Renal cortical epithelial cell (primary cell): ENCODE results near the gene PPP1CA. TPM values are rescaled to one million over a fixed set of nuclear protein-coding genes. Genes with fewer than 3 reads are reported as not detected.

Experiments
- DNase-seq: peaks from one replicate; pipeline ENCODE4 v3.0.0-alpha.2; 2011; ENCODE audit warnings: low read depth
- total RNA-seq: library from RNA; depleted of rRNA; stranded (reverse); fragments of >200 nt; gene quantifications from 2 replicates; pipeline ENCODE4 v1.2.3, GENCODE V29; 2014

Gene PPP1CA
- total RNA-seq, 1 donor from 2014 or later = 171 TPM

DNA sequence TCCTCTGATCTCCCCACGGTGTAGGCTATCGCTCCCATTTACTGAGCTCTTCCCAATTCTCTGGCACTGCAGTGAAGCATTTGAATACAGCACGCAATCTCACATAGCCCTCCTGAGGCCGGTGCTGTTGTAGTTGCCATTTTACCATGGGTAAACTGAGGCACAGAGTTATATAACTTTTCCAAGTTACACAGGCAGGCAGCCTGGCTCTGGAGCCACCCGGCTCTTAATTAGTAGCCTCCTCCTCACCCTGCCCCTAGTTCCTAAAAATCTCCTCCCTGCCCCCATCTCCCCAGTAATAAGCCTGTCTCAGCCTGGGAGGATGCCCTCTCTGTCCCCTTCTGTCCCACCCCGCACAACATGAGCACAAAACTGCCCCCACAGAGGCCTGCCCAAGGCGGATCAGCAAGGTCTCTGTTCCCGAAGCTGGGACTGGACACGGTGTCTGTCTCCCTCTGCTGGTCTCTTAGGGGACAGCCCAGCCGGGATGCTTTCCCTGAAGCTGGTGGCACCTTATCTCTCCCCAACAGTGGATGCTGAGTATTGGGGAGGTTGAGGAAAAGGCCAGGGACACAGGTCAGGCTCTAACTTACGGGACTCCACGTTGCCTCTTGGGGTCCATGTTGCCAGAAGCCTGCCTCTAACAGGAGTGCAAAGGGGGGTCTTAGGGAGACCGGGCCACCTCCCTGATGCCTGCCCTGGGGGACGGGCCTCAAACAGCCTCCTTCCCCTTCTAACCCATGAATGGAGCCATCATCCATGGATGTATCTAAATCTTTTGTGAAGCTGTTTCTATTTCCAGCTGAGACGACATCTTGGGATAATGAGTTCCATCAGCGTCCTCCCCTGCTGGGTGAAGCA lies 19.2 kb downstream of the PPP1CA start:
- DNase-seq = peak; percentile 56

- DNase-seq = no peak
Observed at GRCh38 chr11:67381244-67381972, 20.2 kb downstream of the PPP1CA start.

- DNase-seq = no peak
Observed at GRCh38 chr11:67379061-67380058, 22.3 kb downstream of the PPP1CA start.

GRCh38 chr11:67378544-67378943 lies 23.1 kb downstream of the PPP1CA start:
- peak; percentile 56 for DNase-seq

DNA sequence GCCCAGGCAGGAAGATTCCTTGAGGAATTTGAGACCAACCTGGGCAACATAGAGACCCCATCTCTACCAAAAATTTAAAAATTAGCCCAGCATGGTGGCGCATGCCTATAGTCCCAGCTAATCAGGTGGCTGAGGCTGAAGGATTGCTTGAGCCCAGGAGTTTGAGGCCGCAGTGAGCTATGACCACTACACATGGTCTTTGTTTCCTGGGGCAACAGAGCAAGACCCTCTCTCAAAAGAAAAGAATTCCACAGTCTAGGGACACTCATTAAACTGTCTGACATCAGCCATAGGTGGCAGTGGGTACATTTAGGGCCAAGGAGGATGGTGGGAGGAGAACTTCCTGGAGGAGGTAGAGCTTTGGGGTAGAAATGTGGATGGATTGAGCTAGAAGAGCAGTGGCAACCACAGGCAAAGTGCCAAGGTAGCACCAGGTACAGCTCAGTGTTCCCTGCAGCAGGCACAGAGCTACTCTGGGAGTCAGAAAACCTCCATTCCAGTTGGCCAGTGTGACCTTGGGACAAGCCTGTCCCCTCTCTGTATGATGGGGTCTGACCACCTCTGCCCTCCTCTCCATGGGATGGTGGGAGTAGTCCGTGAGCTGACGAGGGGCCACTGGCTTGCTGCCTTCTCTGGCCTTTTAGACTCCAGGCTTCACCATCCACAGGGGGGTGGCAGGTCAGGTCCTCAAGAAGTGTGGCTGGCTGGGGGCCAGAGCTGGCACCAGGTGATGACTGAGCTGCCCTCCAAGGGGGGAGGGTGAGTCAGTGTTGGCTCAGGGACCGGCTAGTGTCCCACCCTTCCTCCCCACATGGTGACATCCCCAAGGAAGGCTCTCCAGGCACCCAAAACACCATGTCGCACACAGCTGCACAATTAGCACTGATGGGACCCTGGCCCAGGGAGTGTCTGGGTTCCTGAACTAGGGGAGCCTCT lies 24.5 kb downstream of the PPP1CA start:
- no peak for DNase-seq

GRCh38 chr11:67376063-67376820 lies 25.4 kb downstream of the PPP1CA start:
- DNase-seq = no peak

DNA sequence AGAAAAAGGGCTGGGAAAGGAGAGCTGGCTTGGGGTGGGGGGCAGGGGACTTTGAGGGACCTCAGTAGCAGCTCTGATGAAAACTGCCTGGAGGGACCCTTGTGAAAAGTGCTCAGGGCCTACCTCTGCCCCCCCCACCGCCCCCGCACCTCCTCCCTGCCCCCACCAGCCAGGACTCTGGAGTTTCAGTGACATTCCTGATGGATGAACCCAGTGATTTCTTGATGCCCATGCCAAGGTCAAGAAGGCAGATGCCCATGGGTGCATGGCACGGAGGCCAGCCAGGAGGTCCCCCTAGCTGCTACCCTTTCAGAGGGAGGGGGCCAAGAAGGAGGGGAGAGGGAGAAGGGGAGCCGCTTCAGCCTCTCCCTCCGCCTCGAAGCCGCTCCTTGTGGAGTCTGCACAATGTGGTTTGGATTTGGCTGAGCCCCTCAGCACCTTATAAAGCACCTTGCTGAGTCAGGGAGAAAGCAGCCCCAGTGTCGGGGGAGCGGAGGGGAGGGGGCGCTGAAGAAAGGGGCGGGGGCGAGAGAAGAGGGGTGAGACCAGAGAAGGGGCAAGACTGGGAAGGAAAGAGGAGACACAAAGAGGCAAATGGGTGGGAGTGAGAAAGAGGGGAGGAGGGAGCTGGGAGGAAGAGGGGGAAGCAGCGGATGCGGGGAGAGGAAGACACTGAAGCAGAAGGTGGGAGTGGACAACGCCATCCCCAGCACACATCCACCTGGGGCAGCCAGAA lies 26.2 kb downstream of the PPP1CA start:
- DNase-seq = peak; percentile 67

- DNase-seq = peak; percentile 80
Observed at GRCh38 chr11:67374571-67375281, 26.9 kb downstream of the PPP1CA start.

DNA sequence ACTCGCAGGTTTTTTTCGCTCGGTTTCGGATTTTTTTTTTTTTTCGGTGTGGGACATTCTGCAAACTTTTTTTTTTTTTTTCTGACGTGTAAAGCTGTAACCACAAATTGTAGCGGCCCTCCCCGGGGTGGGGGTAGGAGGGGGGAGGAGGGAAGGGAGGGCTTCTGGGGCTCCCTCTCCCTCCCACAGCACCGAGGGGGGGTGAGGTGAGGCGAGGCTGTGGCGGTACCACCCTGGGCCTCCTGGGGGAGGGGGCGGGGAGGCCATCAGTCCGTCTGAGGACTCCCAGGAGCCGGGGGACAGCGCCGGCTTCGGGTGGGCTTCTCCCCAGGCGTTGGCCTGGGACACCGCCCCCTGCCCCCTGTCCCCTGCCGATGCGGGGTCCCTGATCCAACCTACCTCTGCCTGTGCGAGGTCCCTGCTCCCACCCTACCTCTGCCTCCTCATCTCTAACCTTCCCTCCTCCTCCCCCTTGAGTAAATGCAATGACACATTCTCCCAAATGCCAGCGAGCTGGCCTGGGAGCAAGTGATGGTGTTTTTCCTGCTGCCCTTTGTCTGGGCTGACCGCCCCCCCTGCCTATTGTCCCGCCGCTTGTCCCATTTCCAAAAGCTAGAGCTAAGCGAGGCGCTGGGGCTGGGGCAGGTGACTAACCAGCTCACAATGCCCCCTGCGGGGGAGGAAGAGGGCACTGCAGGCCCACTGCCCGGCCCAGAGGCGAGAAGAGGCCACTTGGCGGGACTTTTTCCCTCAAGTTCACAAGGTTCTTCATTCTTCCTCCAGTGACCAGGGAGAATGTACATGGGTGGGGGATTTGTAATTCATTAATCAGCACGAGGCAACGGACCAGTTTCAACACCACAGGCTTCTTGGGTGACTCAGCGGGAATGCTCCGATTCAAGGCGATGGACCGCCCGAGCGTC lies 27.7 kb downstream of the PPP1CA start:
- peak; percentile 100 for DNase-seq

DNA sequence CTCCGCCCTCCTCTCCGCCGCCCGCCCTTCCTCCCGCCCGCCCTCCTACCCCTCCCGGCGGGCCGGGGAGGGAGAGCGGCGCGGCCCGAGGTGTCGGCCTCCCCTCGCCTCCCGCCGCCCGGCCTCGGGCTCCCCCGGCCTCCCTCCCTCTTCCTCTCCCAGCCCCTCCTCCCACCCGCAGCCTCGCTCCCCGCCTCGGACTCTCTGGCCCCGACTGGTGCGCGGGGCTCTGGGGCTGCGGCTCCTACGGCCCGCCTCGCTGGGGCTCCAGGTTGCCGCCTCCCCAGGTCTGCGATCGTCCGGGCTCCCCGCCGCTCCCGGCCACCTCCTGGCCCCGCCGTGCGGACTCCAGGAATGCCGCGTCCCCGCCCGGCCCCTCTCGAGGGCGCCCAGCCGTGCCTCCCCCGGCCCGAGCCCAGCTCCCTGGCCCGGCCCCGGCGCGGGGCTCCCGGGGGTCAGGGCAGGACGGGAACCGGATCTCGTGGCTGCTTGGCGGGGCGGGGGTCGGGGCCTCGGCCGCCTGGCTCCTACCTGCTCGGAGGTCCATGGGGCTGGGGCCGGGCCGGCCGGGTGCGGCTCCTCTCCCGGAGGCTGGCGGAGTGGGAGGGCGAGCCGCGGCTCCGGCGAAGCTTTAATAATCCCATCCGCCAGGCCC lies 28.5 kb downstream of the PPP1CA start, which contains the start of gene CLCF1:
Gene CLCF1, minus strand, starts transcription at position 606 of the 655 bp plus-strand sequence. Its CDS starts 59 bp downstream, at position 547.
- DNase-seq = no peak

- DNase-seq = no peak
Observed at GRCh38 chr11:67372321-67372992, 29.2 kb downstream of the PPP1CA start.

GRCh38 chr11:67371911-67372320 lies 29.7 kb downstream of the PPP1CA start:
- no peak for DNase-seq

DNA sequence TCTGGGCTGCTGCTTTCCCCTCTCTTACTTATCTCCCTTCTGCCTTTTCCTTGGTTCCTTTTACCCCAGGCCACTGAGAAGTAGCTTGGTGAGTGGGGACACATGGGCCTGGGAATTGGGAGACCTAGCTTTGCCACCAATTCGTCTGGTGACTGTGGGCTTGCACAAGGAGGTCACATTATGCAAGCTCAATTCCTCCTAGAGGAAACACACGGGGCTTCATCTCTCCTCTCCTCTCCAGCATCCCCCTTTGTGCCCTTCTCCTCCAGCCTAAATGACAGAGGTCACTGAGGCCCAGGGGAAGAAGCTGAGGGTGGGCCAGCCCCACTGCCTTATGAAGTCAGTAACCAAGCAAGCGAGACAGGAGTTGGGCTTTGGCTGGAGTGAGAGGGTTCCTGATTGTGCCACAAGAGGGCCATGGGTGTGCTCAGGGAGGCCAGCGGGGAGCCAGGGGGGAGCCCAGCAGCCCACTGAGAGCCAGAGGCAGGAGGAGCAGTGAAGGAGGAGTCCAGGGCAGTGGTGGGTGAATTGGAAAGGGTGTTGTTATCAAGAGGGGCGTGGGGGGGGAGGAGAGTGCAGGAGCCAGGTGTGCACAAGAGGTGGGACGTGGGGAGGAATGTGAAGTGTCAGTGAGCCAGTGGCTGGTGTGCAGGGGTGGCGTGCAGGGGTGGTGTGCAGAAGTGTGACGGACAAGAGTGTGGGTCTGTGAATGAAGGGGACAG lies 30.3 kb downstream of the PPP1CA start:
- DNase-seq = peak; percentile 63

- no peak for DNase-seq
Observed at GRCh38 chr11:67370351-67371076, 31.1 kb downstream of the PPP1CA start.

- no peak for DNase-seq
Observed at GRCh38 chr11:67369801-67370284, 31.8 kb downstream of the PPP1CA start.
